Esophagus squamous epithelium (tissue), 4 donors: ENCODE data around the gene PRSS3.
A peak's percentile ranks its signal among the peaks of the same experiment; 100 is the strongest.

Source experiments
- POLR2A ChIP-seq, 4 donors: fragments of 450-650 bp; IDR thresholded peaks; one replicate each; pipeline ENCODE4 v1.6.1; 2017; ENCODE audit warnings: antibody characterized with exemption in 4 of 4, mild to moderate bottlenecking in 4 of 4, moderate library complexity in 3 of 4
- TF ChIP-seq, protein P1 (sequence below), 6 experiments: fragments of 450-650 bp in 4 of 6; fragments of 200-600 bp in 2 of 6; sonication (generic) in 2 of 6; IDR thresholded peaks; one replicate each; pipeline ENCODE4 v1.5.1; 2016 to 2019; ENCODE audit warnings: antibody characterized with exemption in 6 of 6, mild to moderate bottlenecking in 4 of 6, moderate library complexity in 4 of 6

DNA sequence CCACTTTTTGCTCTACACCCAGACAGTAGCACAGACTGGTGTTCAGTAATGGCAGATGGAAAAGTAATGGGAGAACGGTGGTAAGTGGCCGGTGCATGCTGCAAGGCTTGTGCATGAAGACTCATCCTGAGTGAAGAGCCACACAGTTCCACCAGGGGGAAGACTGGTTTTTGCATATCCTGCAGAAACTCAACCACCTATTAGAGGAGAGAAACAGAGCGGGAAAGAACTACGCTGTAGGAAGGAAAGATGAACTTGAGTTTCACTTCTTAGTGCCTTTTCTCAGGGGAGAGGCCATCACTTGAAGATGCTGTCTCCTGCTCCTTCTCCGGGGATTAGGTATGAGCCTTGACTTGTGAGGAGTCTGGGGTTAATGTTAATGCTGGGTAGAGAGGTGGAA lies 9.4 kb upstream of the PRSS3 start:
- TF ChIP-seq, protein P1, sequence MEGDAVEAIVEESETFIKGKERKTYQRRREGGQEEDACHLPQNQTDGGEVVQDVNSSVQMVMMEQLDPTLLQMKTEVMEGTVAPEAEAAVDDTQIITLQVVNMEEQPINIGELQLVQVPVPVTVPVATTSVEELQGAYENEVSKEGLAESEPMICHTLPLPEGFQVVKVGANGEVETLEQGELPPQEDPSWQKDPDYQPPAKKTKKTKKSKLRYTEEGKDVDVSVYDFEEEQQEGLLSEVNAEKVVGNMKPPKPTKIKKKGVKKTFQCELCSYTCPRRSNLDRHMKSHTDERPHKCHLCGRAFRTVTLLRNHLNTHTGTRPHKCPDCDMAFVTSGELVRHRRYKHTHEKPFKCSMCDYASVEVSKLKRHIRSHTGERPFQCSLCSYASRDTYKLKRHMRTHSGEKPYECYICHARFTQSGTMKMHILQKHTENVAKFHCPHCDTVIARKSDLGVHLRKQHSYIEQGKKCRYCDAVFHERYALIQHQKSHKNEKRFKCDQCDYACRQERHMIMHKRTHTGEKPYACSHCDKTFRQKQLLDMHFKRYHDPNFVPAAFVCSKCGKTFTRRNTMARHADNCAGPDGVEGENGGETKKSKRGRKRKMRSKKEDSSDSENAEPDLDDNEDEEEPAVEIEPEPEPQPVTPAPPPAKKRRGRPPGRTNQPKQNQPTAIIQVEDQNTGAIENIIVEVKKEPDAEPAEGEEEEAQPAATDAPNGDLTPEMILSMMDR (IDR thresholded peaks at IDR 0.05), result peak in 1 of 6 experiments; percentile 15
- no peak for TF ChIP-seq POLR2A (IDR thresholded peaks at IDR 0.05)
